ENCODE data around the gene KIF2A. TPM values are rescaled to one million over a fixed set of nuclear protein-coding genes. Genes with fewer than 3 reads are reported as not detected.

Gene KIF2A
- total and polyA plus RNA-seq, 2 experiments from 2014 or later = 35.4 to 35.5 TPM

GRCh38 chr5:62305358-62305714 is 670 bp upstream of the KIF2A start:
- Histone ChIP-seq H3K27ac (peak overlapping the region; percentile 50), H3K4me1 (ENCODE audit: low read depth) (peaks cover under 1% of the 10 kb centered on the region), H3K36me3 (no peaks in the 10 kb centered on the region), H3K4me3 (peak overlapping the region; percentile 87), H3K27me3 (no peaks in the 10 kb centered on the region), H3K9me3 (ENCODE audit: low read depth) (no peaks in the 10 kb centered on the region)
- TF ChIP-seq CTCF (IDR thresholded peaks at IDR 0.05; ENCODE audit: low read depth, low read length) = no peak
- peak in 1 of 2 donors; percentile 5 for DNase-seq (ENCODE audit: low read depth in 1 of 2, low spot score in 1 of 2)

DNA sequence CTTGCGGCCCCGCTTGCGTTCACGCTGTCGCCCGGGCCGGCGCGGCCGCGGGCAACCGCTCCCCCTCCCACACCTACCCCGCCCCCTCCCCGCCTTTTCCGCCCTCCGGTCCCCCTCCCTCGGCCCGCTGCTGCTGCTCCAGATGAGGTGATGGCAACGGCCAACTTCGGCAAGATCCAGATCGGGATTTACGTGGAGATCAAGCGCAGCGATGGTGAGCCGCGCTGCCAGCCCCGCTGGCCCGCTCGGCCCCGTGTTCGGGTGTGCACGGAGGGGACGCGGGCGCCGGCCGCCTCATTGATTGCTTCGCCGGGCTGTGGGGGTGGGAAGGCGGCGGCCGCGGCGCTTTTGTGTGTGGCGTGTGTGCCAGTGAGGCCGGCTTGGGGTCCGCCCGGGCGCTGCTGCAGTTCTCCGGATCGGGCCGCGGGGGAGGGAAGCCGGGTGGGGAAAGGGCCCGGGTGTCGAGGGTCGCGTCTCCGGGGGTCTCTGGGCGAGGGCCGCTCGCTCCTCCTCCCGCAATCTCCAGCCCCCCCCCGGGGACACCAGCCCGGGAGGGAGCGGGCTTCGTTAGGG is 403 bp downstream of the KIF2A start:
- H3K36me3 ChIP-seq = no peaks in the 10 kb centered on the region
- peak overlapping the region; percentile 91 for H3K27ac ChIP-seq
- H3K4me1 ChIP-seq (ENCODE audit: low read depth) = peaks cover 10% of the 10 kb centered on the region
- peak in 1 of 2 donors; percentile 74 for DNase-seq (ENCODE audit: low read depth in 1 of 2, low spot score in 1 of 2)
- H3K4me3 ChIP-seq = peak overlapping the region; percentile 87
- no peak for TF ChIP-seq CTCF (IDR thresholded peaks at IDR 0.05; ENCODE audit: low read depth, low read length)
- H3K9me3 ChIP-seq (ENCODE audit: low read depth) = no peaks in the 10 kb centered on the region
- H3K27me3 ChIP-seq = no peaks in the 10 kb centered on the region

GRCh38 chr5:62306896-62307689 is 1.1 kb downstream of the KIF2A start:
- H3K4me3 ChIP-seq = peak overlapping the region; percentile 87
- peak overlapping the region; percentile 91 for H3K27ac ChIP-seq
- TF ChIP-seq CTCF (IDR thresholded peaks at IDR 0.05; ENCODE audit: low read depth, low read length) = no peak
- peaks cover 16% of the 10 kb centered on the region for H3K4me1 ChIP-seq (ENCODE audit: low read depth)
- DNase-seq (ENCODE audit: low read depth in 1 of 2, low spot score in 1 of 2) = peak; percentile 48 to 51
- H3K36me3 ChIP-seq = no peaks in the 10 kb centered on the region
- no peaks in the 10 kb centered on the region for H3K9me3 ChIP-seq (ENCODE audit: low read depth)
- H3K27me3 ChIP-seq = no peaks in the 10 kb centered on the region

GRCh38 chr5:62308439-62308838 is 2.4 kb downstream of the KIF2A start:
- no peak for TF ChIP-seq CTCF (IDR thresholded peaks at IDR 0.05; ENCODE audit: low read depth, low read length)
- Histone ChIP-seq H3K4me1 (ENCODE audit: low read depth) (peaks cover 20% of the 10 kb centered on the region), H3K36me3 (no peaks in the 10 kb centered on the region), H3K27ac (no peak overlapping the region), H3K27me3 (no peaks in the 10 kb centered on the region), H3K9me3 (ENCODE audit: low read depth) (no peaks in the 10 kb centered on the region), H3K4me3 (no peak overlapping the region)
- DNase-seq (ENCODE audit: low read depth in 1 of 2, low spot score in 1 of 2) = no peak

DNA sequence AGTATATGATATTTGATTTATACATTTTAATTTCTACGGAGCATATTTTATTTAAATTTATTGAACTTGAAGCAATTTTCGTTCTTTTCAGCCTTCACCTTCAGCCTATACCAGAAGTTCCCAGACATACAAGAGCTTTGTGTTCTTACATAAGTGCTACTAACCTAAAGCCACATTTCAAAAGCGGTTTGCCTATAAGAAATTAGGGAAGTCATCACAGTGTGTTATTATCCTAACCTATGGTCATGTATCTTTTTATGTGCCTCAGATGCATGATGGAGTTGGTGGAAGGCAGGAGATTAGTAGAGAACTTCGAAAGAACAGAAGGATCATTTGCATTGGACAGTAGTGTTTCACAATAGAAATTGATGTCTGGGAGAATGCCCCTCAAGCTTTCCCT is 3.1 kb downstream of the KIF2A start:
- no peak overlapping the region for H3K27ac ChIP-seq
- no peaks in the 10 kb centered on the region for H3K9me3 ChIP-seq (ENCODE audit: low read depth)
- no peak overlapping the region for H3K4me3 ChIP-seq

More for the DNA sequence above, 3.1 kb downstream of the KIF2A start:
- DNase-seq (ENCODE audit: low read depth in 1 of 2, low spot score in 1 of 2) = no peak
- no peaks in the 10 kb centered on the region for H3K36me3 ChIP-seq
- H3K4me1 ChIP-seq (ENCODE audit: low read depth) = peaks cover 20% of the 10 kb centered on the region
- no peak for TF ChIP-seq CTCF (IDR thresholded peaks at IDR 0.05; ENCODE audit: low read depth, low read length)
- H3K27me3 ChIP-seq = no peaks in the 10 kb centered on the region

All from cardiac muscle cell (in vitro differentiated cells and primary cell).